DLD1 (cell line): ENCODE data around the gene ANKRD23.

Experiments
- in situ Hi-C: cut with HindIII; loops from 2 replicates; pipeline ENCODE4 v1.10.0; 2017; ENCODE audit warnings: low sequenced_read_pairs

The ANKRD23 gene

DNA sequence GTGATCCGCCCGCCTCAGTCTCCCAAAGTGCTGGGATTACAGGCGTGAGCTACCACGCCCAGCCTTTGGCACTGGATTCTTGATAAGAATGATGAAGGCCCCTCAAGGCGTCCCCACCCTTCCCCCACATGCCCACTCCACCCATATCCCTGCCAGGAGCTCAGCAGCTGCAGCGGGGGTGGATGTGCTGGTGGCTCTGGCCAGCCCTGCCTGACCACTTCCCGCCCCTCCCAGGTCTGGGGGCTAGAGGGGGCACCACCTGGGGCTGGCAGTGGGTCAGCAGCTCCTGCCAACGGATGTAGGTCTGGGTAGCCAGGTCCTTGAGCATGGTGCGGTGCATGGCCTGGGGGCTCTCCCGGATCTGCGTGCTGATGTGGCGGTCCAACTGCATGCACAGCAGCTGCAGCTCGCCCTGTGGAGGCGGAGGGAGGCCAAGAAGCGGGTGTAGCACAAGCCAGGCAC is 33.8 kb upstream of the ANKRD23 start:
- in situ Hi-C loops, result no loop called here

- in situ Hi-C loops, result no loop called here
Observed at GRCh38 chr2:96877042-96877451, 33.2 kb upstream of the ANKRD23 start.

DNA sequence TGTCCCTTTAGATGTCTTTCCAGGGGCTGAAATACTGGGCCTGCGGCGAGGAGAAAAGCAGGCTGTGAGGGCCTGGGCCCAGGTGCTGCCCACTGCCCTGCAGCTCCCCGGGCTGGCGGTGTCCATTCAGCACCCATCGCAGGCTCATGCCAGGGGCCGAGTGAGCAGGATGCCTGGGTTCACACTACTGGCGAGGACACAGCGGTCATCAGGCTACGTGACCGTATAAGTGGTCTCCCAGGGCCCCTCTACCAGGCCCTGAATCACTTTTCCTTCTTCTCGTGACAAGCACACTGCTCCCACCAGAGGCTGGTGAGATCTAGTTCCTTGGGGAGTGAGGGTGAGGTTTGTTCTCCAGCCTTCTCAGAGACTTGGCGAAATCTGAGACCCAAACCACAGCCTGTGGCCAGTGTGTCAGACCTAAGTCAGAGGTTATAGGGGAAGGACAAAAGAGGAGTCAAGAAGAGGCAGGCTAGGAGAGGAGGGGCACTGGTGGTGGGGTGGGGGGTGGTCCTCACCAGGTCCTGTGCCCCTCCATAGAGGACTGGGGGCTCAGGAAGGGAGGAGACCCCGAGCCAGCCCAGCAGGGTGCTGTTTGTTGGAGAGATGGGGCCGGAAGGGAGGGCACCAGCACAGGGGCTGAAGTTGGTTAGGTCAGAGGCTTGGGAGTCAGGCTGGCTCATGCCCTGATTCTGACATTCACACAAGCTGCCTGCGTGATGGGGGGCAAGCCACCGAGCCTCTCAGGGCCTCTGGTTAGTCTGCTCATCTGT is 32.6 kb upstream of the ANKRD23 start:
- in situ Hi-C loops, result no loop called here

DNA sequence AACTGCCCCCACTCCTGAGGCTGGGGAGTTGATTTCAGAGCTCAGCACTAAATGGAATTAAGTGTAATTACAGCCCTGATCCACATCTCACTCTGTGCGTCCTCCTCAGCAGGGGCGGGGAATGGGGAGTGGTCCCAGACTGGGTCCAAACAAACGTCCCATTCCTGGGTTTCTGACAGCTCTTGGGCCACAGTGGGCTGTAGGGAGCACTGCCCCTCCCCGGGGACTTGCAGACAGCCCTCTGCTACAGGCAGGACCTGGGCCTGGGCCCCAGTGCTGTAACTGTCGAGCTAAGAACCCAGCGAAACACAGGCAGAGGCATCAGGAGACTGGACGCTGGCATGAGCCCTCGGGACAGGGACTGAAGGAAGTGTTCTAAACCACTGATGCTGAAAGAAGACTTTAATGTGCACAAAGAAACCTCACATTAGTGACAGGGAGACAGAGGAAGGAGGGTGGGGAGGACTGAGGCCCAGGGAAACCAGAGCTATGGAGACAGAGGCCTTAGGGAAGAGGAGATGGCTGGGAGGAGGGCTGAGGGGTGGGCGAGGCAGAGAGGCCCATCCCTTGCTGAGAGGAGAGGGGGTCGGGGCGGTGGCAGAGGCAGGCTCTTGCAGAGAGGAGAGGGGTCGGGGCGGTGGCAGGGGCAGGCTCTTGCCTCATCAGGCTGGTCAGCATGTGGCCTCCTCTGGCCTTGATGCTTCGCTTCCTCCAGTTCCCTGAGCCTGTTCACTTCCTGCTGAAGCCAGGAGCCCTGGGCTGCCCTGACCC is 31.9 kb upstream of the ANKRD23 start:
- in situ Hi-C loops, result no loop called here

GRCh38 chr2:96874198-96874831 is 30.5 kb upstream of the ANKRD23 start:
- in situ Hi-C loops, result no loop called here

DNA sequence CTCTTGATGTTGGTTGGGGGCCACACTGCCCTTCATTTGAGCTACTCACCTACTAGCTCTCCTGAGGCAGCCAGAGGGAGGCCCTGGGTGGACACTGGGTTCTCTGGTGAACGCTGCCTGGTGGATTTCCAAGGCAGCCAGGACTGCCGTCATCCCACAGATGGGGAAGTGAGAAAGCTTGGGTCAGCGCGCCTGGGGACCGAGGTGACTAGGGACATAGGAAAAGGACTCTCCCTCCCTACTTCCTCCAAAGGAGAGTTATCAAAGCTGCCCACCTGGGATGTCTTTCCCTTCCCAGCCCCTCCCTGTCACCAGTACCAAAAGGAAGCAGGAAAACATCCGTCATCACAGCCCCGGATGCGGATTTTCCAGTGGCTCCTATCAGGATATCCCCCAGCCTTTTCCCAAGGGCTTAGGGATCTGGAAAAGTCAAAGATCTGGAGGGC is 29.9 kb upstream of the ANKRD23 start:
- in situ Hi-C loops, result no loop called here

DNA sequence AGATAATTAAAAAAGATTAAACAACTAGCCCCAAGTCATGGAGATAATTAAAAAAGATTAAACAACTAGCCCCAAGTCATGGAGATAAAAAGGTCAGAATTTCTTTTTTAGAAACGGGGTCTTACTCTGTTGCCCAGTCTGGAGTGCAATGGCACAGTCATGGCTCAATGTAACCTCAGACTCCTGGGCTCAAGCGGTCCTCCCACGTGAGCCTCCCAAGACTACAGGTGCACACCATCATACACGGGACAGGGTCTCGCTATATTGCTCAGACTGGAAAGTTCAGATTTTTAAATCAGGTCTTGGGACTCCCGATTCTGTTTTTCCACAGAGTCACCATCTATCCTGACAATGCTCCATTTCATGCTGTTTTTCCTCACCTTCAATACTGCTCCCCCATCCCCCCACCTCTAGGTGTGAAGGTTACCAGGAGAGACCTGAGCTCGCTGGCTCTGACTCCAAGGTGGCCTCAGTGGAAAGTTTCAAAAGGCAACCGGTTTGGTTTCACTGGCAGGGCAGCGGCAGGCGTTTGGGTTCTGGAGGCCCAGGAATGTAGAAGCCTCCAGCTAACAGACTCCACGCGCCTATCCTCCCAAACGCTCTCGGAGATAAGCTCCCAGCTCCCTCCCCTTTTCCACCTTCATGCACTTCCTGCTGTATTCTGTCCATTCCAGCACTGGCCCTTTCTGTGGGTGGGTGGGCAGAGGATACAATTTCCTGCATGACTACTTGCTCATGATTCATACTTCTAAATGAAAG is 28.9 kb upstream of the ANKRD23 start:
- in situ Hi-C loops, result no loop called here

GRCh38 chr2:96870626-96871255 is 26.9 kb upstream of the ANKRD23 start:
- in situ Hi-C loops, result no loop called here

GRCh38 chr2:96869822-96870625 is 26.2 kb upstream of the ANKRD23 start, which contains the start of gene SEMA4C:
SEMA4C (minus strand) TSS chr2:96870080; CDS start chr2:96867886, 2,194 bp downstream.
- in situ Hi-C loops, result no loop called here

- in situ Hi-C loops, result no loop called here
Observed at GRCh38 chr2:96869281-96869821, 25.5 kb upstream of the ANKRD23 start.

GRCh38 chr2:96868555-96869280 is 24.9 kb upstream of the ANKRD23 start:
- in situ Hi-C loops, result no loop called here

- in situ Hi-C loops, result no loop called here
Observed at GRCh38 chr2:96867756-96868554, 24.1 kb upstream of the ANKRD23 start.

DNA sequence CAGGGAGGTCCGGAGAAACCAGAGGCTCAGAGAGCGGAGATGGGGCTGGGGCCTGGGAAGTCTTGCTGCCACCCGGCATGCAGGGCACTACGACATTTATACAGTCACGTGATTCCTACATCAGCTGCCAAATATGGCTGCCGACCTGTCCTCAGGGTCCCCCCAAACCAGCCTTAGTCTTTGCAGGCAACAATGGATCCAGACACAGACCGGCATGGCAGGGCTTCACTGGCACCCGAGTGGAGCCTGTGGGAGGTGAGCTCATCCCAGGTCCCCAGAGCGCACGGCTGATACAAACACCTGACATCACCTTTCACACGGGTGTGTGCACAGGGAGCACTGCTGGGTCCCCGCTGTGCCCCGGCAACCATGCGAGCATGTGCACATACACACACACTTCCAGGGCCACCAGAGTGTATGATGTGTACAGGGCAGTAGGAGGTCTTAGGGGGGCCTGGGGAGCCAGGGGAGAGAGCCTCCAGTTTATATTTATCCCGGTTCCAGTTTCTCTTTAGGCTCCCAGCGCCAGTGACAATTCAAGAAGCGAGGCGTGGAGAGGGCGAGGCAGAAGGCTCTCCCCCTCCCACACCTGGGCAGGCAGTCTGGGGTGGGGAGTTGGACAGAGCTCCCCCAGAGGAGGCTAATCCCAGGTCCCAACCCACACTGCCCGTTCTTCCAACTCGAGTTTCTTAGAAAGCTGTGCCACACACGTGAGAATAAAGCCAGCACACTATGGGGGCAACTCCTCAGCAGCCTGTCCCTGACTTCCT is 23.4 kb upstream of the ANKRD23 start:
- in situ Hi-C loops, result no loop called here

- in situ Hi-C loops, result no loop called here
Observed at GRCh38 chr2:96866586-96866985, 22.8 kb upstream of the ANKRD23 start.

- in situ Hi-C loops, result no loop called here
Observed at GRCh38 chr2:96866149-96866548, 22.3 kb upstream of the ANKRD23 start.

DNA sequence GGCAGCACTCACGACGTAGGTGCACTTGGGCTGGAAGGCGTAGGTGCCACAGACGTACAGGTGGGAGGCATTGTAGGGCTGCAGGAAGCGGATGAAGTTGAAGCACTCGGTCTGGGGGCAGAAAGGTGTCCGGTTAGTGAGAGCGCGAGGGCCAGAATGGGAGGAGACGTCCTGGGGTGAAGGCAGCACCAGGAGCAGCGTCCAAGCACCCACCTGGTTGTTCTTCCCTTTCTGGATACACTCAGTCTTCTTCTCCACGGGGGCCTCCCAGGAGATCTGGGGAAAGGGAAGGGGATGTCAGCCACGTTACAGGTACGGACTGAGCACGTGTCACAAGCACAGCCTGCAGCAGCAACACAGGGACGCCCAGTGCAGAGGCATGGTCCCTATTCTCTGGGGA is 21.8 kb upstream of the ANKRD23 start:
- in situ Hi-C loops, result no loop called here
